HCT116 (cell line): ENCODE measurements around the gene RNF32. TPM values are rescaled to one million over a fixed set of nuclear protein-coding genes. Genes with fewer than 3 reads are reported as not detected.

ENCODE experiments used
- ATAC-seq: fragments of 200-7000 bp; cut with Tn5 transposase; 2 replicates; pipeline ENCODE4 v1.9.1; 2020; ENCODE audit warnings: mild to moderate bottlenecking, moderate library complexity
- BruUV-seq: library from RNA; stranded (reverse); fragments of 400-500 nt; replicated peaks from 2 replicates; lab custom pipeline; 2021; lab: Mats Ljungman, UMichigan
- CTCF ChIA-PET: fragments of 300-600 bp; sonication (Branson Sonifier 250); formaldehyde crosslinking; loops from one replicate; lab custom pipeline; 2021; ENCODE audit warnings: antibody characterized with exemption; lab: Charles Lee
- POLR2A ChIA-PET: fragments of 300-600, 350-600 bp; sonication (Branson Sonifier 250); formaldehyde crosslinking; loops from one replicate; lab custom pipeline; 2021; ENCODE audit warnings: antibody characterized with exemption; lab: Charles Lee
- RAD21 ChIA-PET, 2 experiments: fragments of 300-600 bp; sonication (Branson Sonifier 250); formaldehyde crosslinking; loops; one replicate each; lab custom pipeline; 2023; ENCODE audit warnings: low total read pairs in 2 of 2; ENCODE audit not compliant: uncharacterized antibody in 2 of 2, unreplicated experiment in 2 of 2, low non-redundant PET in 1 of 2; lab: Charles Lee
- DNase-seq: peaks from one replicate; pipeline ENCODE4 v3.0.0-alpha.2; 2010; ENCODE audit warnings: low read depth, low spot score
- H2AFZ ChIP-seq: fragments of 200-600 bp; shearing (Covaris generic), sonication (generic); 2 replicates; pipeline ENCODE4 v1.6.1; 2017; ENCODE audit warnings: low read depth, mixed run types, mixed read lengths, antibody characterized with exemption, low read length; ENCODE audit not compliant: poor library complexity, severe bottlenecking
- H3K27ac ChIP-seq: 2 replicates; pipeline ENCODE4 v1.5.1; 2012; ENCODE audit warnings: low read depth, low read length
- H3K27me3 ChIP-seq: fragments of 200-600 bp; sonication (generic); 2 replicates; pipeline ENCODE4 v1.6.1; 2016; ENCODE audit warnings: mixed run types, low read length, mixed read lengths; ENCODE audit not compliant: insufficient read depth
- H3K36me3 ChIP-seq, 2 experiments: fragments of 200-500 bp in 1 of 2; fragments of 200-600 bp in 1 of 2; sonication (Bioruptor generic) in 1 of 2; sonication (generic) in 1 of 2; 2 replicates each; pipeline versions ENCODE4 v1.5.1 to v1.6.1; 2014 to 2016; ENCODE audit warnings: low read length in 2 of 2, inconsistent platforms in 1 of 2, mixed read lengths in 1 of 2, mixed run types in 1 of 2; ENCODE audit not compliant: insufficient read depth in 2 of 2, control insufficient read depth in 1 of 2
- H3K4me1 ChIP-seq, 2 experiments: fragments of 200-600 bp in 1 of 2; sonication (generic) in 1 of 2; 2 replicates each; pipeline versions ENCODE4 v1.5.1 to v1.6.1; 2012 to 2017; ENCODE audit warnings: low read length in 2 of 2, inconsistent platforms in 1 of 2, mild to moderate bottlenecking in 1 of 2, mixed read lengths in 1 of 2, mixed run types in 1 of 2, moderate library complexity in 1 of 2; ENCODE audit not compliant: insufficient read depth in 2 of 2, control insufficient read depth in 1 of 2
- H3K4me2 ChIP-seq: fragments of 200-600 bp; sonication (generic); 2 replicates; pipeline ENCODE4 v1.6.1; 2017; ENCODE audit warnings: mixed run types, low read length, mixed read lengths
- H3K4me3 ChIP-seq, 2 experiments: fragments of 200-600 bp in 1 of 2; sonication (generic) in 1 of 2; replicated peaks in 1 of 2; 2 replicates each; pipeline ENCODE4 v1.5.1; 2011 to 2016; ENCODE audit warnings: low read length in 2 of 2, control low read depth in 1 of 2, low read depth in 1 of 2, mild to moderate bottlenecking in 1 of 2, mixed read lengths in 1 of 2, mixed run types in 1 of 2
- H3K79me2 ChIP-seq: fragments of 200-600 bp; sonication (generic); 2 replicates; pipeline ENCODE4 v1.6.1; 2017; ENCODE audit warnings: mild to moderate bottlenecking, mixed run types, low read length, moderate library complexity, mixed read lengths; ENCODE audit not compliant: insufficient read depth
- H3K9ac ChIP-seq: fragments of 200-600 bp; sonication (generic); 2 replicates; pipeline ENCODE4 v1.6.1; 2016; ENCODE audit warnings: low read length, mixed read lengths
- H3K9me2 ChIP-seq: fragments of 200-600 bp; sonication (generic), shearing (Covaris generic); 2 replicates; pipeline ENCODE4 v1.6.1; 2017; ENCODE audit warnings: mixed run types, mild to moderate bottlenecking, moderate library complexity; ENCODE audit not compliant: insufficient read depth
- H3K9me3 ChIP-seq, 2 experiments: fragments of 200-500 bp in 1 of 2; fragments of 200-600 bp in 1 of 2; sonication (Bioruptor generic) in 1 of 2; sonication (generic) in 1 of 2; 2 replicates each; pipeline ENCODE4 v1.6.1; 2014 to 2017; ENCODE audit warnings: low read length in 2 of 2, mixed read lengths in 2 of 2, inconsistent platforms in 1 of 2, low read depth in 1 of 2, mild to moderate bottlenecking in 1 of 2, mixed run types in 1 of 2, moderate library complexity in 1 of 2; ENCODE audit not compliant: control insufficient read depth in 1 of 2, insufficient read depth in 1 of 2
- H4K20me1 ChIP-seq: fragments of 200-600 bp; sonication (generic), shearing (Covaris generic); 2 replicates; pipeline ENCODE4 v1.6.1; 2017; ENCODE audit warnings: mixed run types, mild to moderate bottlenecking, moderate library complexity; ENCODE audit not compliant: insufficient read depth
- CBX3 ChIP-seq: IDR thresholded peaks from 2 replicates; pipeline ENCODE4 v1.6.1; 2012; ENCODE audit warnings: low read depth
- ELF1 ChIP-seq: IDR thresholded peaks from 2 replicates; pipeline ENCODE4 v1.6.1; 2012; ENCODE audit warnings: low read depth, borderline replicate concordance
- EZH2phosphoT487 ChIP-seq: fragments of 200-600 bp; IDR thresholded peaks from 2 replicates; pipeline ENCODE4 v1.6.1; 2018; ENCODE audit warnings: antibody characterized with exemption, borderline replicate concordance
- JUND ChIP-seq: IDR thresholded peaks from 2 replicates; pipeline ENCODE4 v1.6.1; 2012
- POLR2A ChIP-seq: IDR thresholded peaks from 2 replicates; pipeline ENCODE4 v1.7.0; 2011; ENCODE audit warnings: borderline replicate concordance; ENCODE audit not compliant: insufficient read depth, insufficient read length; ENCODE audit errors: extremely low read depth
- RAD21 ChIP-seq: IDR thresholded peaks from 2 replicates; pipeline ENCODE4 v1.6.1; 2012; ENCODE audit warnings: low read depth, mild to moderate bottlenecking
- REST ChIP-seq: IDR thresholded peaks from 2 replicates; pipeline ENCODE4 v1.6.1; 2012; ENCODE audit warnings: low read depth
- SIN3A ChIP-seq: IDR thresholded peaks from 2 replicates; pipeline ENCODE4 v1.6.1; 2012; ENCODE audit warnings: low read depth
- SP1 ChIP-seq: IDR thresholded peaks from 2 replicates; pipeline ENCODE4 v1.6.1; 2012; ENCODE audit warnings: low read depth
- SRF ChIP-seq: IDR thresholded peaks from 2 replicates; pipeline ENCODE4 v1.6.1; 2012; ENCODE audit warnings: low read depth
- TCF7L2 ChIP-seq: IDR thresholded peaks from 2 replicates; pipeline ENCODE4 v1.7.0; 2011; ENCODE audit warnings: borderline replicate concordance, inconsistent platforms; ENCODE audit not compliant: insufficient read depth, insufficient read length; ENCODE audit errors: extremely low read depth
- YY1 ChIP-seq: IDR thresholded peaks from 2 replicates; pipeline ENCODE4 v1.6.1; 2011; ENCODE audit warnings: low read length, low read depth, moderate library complexity, mild to moderate bottlenecking; ENCODE audit not compliant: insufficient replicate concordance; ENCODE audit errors: extremely low read depth
- ZNF274 ChIP-seq: fragments of 200-500 bp; sonication (Bioruptor generic); IDR thresholded peaks from 2 replicates; pipeline ENCODE4 v1.6.1; 2014; ENCODE audit warnings: mild to moderate bottlenecking, low read depth, low read length, inconsistent platforms
- intact Hi-C: fragments of 100-400 bp; cut with micrococcal nuclease; formaldehyde crosslinking; loops from 2 replicates; pipeline ENCODE4 v1.10.0; 2022
- total RNA-seq: library from RNA; stranded (reverse); gene quantifications from one replicate; pipeline ENCODE4 v1.2.1, GENCODE V29; 2021; ENCODE audit not compliant: unreplicated experiment

Gene RNF32
- total RNA-seq, 1 experiment from 2014 or later: 3.4 TPM

GRCh38 chr7:156612930-156613329, 27.6 kb upstream of the RNF32 start:
- H3K27ac ChIP-seq: no peak overlapping the region
- no peaks in the 10 kb centered on the region for H3K4me1 ChIP-seq
- RAD21 ChIA-PET: no interaction called here
- TF ChIP-seq RAD21 (no peak), TCF7L2 (no peak), SP1 (no peak), EZH2phosphoT487 (no peak), ELF1 (no peak), YY1 (no peak), SIN3A (no peak), SRF (no peak), CBX3 (no peak), JUND (no peak), POLR2A (no peak), REST (no peak), ZNF274 (no peak)
- H2AFZ ChIP-seq: no peak overlapping the region
- no TSS peak for BruUV-seq
- no peaks in the 10 kb centered on the region for H3K9me3 ChIP-seq
- H3K4me3 ChIP-seq: no peak overlapping the region
- no peak for ATAC-seq
- H3K27me3 ChIP-seq: no peaks in the 10 kb centered on the region
- no peaks in the 10 kb centered on the region for H4K20me1 ChIP-seq
- CTCF ChIA-PET: no interaction called here
- POLR2A ChIA-PET: no interaction called here
- H3K4me2 ChIP-seq: no peak overlapping the region
- no peak overlapping the region for H3K9ac ChIP-seq
- H3K9me2 ChIP-seq: no peaks in the 10 kb centered on the region
- no peaks in the 10 kb centered on the region for H3K36me3 ChIP-seq
- intact Hi-C loops: no loop called here
- no peaks in the 10 kb centered on the region for H3K79me2 ChIP-seq
- no peak for DNase-seq
